SKM-1 treated with dmso at 0.1 percent for 144 hours (cell line): ENCODE data around the gene GSTA4.
A peak's percentile ranks its signal among the peaks of the same experiment; 100 is the strongest.

Experiments
- DNase-seq: peaks from one replicate; lab custom pipeline; 2025; ENCODE audit not compliant: unreplicated experiment; lab: John Stamatoyannopoulos, UW

GSTA4 gene, protein sequence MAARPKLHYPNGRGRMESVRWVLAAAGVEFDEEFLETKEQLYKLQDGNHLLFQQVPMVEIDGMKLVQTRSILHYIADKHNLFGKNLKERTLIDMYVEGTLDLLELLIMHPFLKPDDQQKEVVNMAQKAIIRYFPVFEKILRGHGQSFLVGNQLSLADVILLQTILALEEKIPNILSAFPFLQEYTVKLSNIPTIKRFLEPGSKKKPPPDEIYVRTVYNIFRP

GRCh38 chr6:52995089-52995912 is at the start of gene GSTA4:
Gene GSTA4, minus strand, starts transcription at chr6:52995284. Its CDS starts 1,041 bp downstream, at chr6:52994243.
- DNase-seq = peak; percentile 93

GRCh38 chr6:53044572-53044971 is 49.5 kb upstream of the GSTA4 start:
- DNase-seq = no peak

- no peak for DNase-seq
Observed at GRCh38 chr6:53044071-53044470, 49.0 kb upstream of the GSTA4 start.

DNA sequence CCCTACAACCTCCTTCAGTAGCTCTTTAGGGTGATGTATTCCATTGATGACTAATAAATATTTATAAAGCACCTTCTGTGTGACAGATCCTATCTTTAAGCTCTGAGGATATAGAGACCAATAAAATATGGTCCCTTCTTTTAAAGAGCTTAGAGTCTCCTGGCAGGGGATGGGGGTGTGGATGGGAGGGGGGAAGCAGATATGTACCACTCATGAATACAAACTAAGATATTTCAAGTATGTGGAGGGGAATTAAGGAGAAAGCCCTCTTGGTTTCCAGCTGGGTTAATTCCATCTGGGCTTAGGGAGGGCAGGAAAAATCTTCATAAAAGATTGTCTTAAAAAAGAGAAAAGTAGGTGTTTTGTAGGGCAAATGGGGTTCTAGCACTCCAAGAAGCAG is 48.5 kb upstream of the GSTA4 start:
- no peak for DNase-seq

DNA sequence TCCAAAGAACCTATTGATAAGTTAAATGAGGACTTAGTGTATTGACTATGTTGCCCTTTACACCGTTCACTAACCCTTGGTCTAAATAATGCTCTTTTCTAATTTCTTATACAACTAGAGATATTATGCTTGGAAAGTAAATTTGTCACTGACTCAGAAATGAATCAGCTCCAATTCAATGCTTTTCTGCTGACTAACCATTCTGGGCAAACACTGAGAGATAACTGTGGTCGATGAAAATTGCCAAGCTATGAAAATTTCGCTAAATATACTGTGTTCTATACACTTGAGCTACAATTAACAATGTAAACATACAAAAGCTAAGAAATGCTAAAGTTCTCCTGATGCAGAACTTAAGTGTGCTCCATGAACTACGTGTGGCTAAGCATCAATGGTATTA is 47.0 kb upstream of the GSTA4 start:
- no peak for DNase-seq

- no peak for DNase-seq
Observed at GRCh38 chr6:53041356-53041755, 46.3 kb upstream of the GSTA4 start.

GRCh38 chr6:53038596-53038995 is 43.5 kb upstream of the GSTA4 start:
- no peak for DNase-seq

DNA sequence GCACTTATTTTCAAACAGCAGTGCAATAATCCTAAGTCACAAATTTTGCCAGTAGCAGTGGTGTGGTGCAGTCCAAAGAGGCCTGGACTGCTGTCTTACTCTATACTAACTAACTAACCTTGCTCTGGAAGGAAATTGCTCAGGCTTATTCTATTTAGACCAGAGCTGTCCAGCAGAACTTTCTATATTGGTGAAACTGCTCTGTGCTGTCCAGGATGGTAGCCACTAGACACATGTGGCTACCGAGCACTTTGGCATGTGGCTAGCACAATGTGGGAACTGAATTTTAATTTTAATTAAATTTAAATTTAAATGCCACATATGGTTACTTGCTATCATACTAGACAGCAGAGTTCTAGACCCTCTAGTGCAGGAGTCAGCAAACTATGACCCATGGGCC is 43.1 kb upstream of the GSTA4 start:
- DNase-seq = no peak

- DNase-seq = no peak
Observed at GRCh38 chr6:53035549-53036213, 40.6 kb upstream of the GSTA4 start.

- DNase-seq = no peak
Observed at GRCh38 chr6:53033764-53034163, 38.7 kb upstream of the GSTA4 start.

GRCh38 chr6:53032849-53033248 is 37.8 kb upstream of the GSTA4 start:
- no peak for DNase-seq

DNA sequence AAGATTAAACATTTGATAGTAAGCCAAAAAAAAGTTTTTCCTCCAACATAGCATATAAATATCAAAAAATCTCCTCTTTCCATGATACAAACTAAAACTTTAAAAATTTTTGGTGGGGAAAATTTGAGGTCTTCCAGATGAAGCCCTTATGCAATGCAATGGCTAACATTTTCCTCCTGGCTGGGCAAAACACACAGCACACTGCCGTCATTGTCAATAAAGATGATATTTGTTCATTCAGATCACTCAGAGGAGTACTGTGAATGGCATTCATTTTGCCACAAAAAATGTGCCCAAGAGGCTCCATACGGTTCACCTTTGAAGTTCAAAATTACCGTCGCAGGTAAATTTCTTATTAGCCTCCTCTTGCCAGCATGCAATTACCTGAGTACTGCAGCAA is 36.2 kb upstream of the GSTA4 start:
- DNase-seq = no peak

GRCh38 chr6:53029761-53030160 is 34.7 kb upstream of the GSTA4 start:
- DNase-seq = no peak

DNA sequence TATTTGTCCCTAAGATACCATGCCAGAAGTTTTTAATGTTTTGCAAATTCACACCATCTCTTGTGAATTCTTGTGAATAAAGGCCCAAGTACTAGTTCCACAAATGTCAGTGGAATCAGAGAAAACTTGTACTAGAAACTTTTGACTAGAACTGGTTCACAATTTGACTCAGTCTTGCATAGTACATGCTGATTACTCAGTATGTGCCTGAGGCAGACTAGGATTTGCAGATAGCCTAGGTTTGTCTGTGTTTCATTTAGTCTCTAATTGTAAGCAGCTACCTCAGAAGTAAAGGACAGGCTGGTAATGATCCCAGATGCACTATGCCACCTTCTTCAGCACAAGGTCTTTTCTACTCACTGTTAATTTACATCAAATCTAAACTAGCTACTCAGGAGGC is 34.2 kb upstream of the GSTA4 start:
- no peak for DNase-seq

DNA sequence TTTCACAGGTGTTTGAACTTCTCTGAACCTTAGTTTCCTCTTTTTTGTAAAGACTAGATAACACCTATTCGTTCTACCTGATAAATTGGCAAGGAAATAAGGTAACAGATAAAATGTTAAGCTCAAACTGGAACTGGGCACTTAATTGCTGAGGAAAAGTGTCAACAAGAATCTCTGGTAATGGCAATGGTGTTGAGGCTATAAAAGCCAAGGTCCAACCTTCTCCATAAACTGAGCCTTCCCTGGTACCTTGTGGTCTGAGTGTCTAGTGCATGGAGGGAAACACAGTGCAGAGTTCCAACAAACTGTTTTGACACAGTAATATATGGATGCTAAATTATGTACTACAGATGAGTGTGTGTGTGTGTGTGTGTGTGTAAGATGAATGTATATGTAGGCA is 33.4 kb upstream of the GSTA4 start:
- no peak for DNase-seq

GRCh38 chr6:53027131-53027718 is 32.1 kb upstream of the GSTA4 start:
- DNase-seq = no peak

DNA sequence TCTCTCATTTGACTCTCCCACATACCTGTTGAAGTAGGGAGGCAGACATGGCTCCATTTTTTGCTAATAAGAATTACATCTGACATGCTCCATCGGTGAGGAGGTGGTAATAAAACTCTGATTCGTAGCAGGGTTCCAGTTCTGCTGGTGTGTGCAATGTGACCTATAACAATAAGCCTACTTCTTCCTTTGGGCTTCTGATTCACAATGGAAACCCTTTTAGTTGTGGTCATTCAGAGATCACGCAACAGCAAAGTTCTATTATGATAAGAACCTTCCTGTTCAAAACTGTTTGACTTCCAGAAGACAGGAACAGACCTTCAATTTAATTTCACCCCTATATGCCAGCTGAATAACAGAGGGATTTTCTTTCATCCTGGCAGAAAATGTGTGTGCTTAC is 31.4 kb upstream of the GSTA4 start:
- no peak for DNase-seq

DNA sequence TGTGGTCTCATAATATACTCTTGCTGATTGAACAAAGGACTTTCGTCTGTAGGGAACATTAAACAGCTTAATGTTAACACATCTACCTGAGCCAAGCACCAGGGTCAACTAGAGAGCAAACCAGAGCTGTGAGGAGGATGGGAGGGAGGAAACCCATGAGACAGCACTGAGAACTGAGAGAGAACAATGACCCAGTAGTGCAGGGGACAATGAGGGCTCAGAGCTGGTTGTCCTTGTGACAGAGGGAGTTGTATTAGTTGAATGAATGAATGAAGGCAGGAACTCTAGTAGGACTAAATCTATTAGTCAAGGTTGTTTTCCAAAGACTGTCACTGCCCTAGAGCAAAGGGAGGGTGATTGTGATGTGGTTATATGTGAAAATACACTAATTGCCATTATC is 28.2 kb upstream of the GSTA4 start:
- no peak for DNase-seq

- no peak for DNase-seq
Observed at GRCh38 chr6:53020005-53020744, 25.1 kb upstream of the GSTA4 start.

DNA sequence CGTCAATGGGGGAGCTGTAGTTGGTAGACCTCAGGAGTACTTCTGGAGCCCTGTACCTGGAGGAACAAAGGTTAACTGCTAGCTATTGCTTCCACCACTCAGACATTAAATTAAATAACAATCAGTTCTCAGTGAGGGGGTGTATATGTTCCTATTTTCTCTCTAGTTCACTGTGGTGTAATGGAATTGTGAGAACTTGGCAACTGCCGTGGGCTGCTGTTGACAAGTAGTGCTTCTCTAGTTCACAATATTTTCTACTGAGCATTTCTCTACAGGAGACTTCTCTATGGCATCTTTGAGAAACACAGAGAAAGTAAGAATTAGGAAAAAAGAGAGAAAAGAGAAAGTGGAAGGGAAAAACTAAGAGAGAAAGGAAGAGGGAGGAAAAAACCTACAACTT is 23.4 kb upstream of the GSTA4 start:
- DNase-seq = no peak

- DNase-seq = no peak
Observed at GRCh38 chr6:53015486-53015885, 20.4 kb upstream of the GSTA4 start.
